Activated T-helper 2 cell treated with anti-CD3 and anti-CD28 coated beads, Interferon-gamma antibody, Interleukin-2, Interleukin-4, amounts not matched to agents 10 μg/mL and 5 μg/mL and 100 μg/mL, durations not matched to agents 14 hours and 24 hours and 36 hours (primary cell): ENCODE data around the gene DGCR8. TPM values are rescaled to one million over a fixed set of nuclear protein-coding genes. Genes with fewer than 3 reads are reported as not detected.

Experiments
- DNase-seq: peaks from one replicate; pipeline ENCODE4 v3.0.0; 2021; ENCODE audit warnings: low spot score
- H3K27ac Mint-ChIP-seq: one replicate; pipeline ENCODE4 v1.8.0; 2021; ENCODE audit warnings: mixed read lengths
- H3K27me3 Mint-ChIP-seq: one replicate; pipeline ENCODE4 v1.8.0; 2021; ENCODE audit warnings: low read depth, mixed read lengths
- H3K36me3 Mint-ChIP-seq: one replicate; pipeline ENCODE4 v1.8.0; 2021; ENCODE audit warnings: low read depth, mixed read lengths
- H3K4me1 Mint-ChIP-seq: one replicate; pipeline ENCODE4 v1.8.0; 2021; ENCODE audit warnings: low read depth, mixed read lengths
- H3K4me3 Mint-ChIP-seq: one replicate; pipeline ENCODE4 v1.8.0; 2021; ENCODE audit warnings: low read depth, mild to moderate bottlenecking, moderate library complexity, mixed read lengths
- H3K9me3 Mint-ChIP-seq: one replicate; pipeline ENCODE4 v1.8.0; 2021; ENCODE audit warnings: mixed read lengths
- intact Hi-C: fragments of 100-400 bp; cut with micrococcal nuclease; formaldehyde crosslinking; loops from one replicate; pipeline ENCODE4 v1.15.1; 2023
- total RNA-seq: library from RNA; stranded (reverse); gene quantifications from 2 replicates; pipeline ENCODE4 v1.2.3, GENCODE V29; 2022

DGCR8 gene
- total RNA-seq, 1 donor from 2014 or later: 66.4 TPM

GRCh38 chr22:20056161-20056560, 23.9 kb upstream of the DGCR8 start:
- H3K9me3 Mint-ChIP-seq: no peaks in the 10 kb centered on the region
- no peak for DNase-seq
- peaks cover 19% of the 10 kb centered on the region for H3K36me3 Mint-ChIP-seq
- H3K4me3 Mint-ChIP-seq: no peak overlapping the region
- intact Hi-C loops: no loop called here
- H3K4me1 Mint-ChIP-seq: peaks cover 10% of the 10 kb centered on the region
- H3K27me3 Mint-ChIP-seq: no peaks in the 10 kb centered on the region
- H3K27ac Mint-ChIP-seq: no peak overlapping the region

GRCh38 chr22:20056696-20057386, 23.2 kb upstream of the DGCR8 start:
- Mint-ChIP-seq H3K27ac (no peak overlapping the region), H3K4me1 (peaks cover 10% of the 10 kb centered on the region), H3K27me3 (no peaks in the 10 kb centered on the region), H3K36me3 (peaks cover 22% of the 10 kb centered on the region), H3K4me3 (no peak overlapping the region), H3K9me3 (no peaks in the 10 kb centered on the region)
- DNase-seq: no peak
- intact Hi-C loops: no loop called here

- peaks cover 10% of the 10 kb centered on the region for H3K4me1 Mint-ChIP-seq
- no peak for DNase-seq
- no peaks in the 10 kb centered on the region for H3K27me3 Mint-ChIP-seq
- H3K9me3 Mint-ChIP-seq: no peaks in the 10 kb centered on the region
- intact Hi-C loops: no loop called here
- H3K4me3 Mint-ChIP-seq: no peak overlapping the region
- H3K27ac Mint-ChIP-seq: no peak overlapping the region
- H3K36me3 Mint-ChIP-seq: peaks cover 21% of the 10 kb centered on the region
These were observed 22.3 kb upstream of the DGCR8 start for GRCh38 chr22:20057596-20058268.

GRCh38 chr22:20058989-20059770, 20.9 kb upstream of the DGCR8 start:
- no peaks in the 10 kb centered on the region for H3K9me3 Mint-ChIP-seq
- no peaks in the 10 kb centered on the region for H3K27me3 Mint-ChIP-seq
- H3K36me3 Mint-ChIP-seq: peaks cover 21% of the 10 kb centered on the region
- peaks cover 10% of the 10 kb centered on the region for H3K4me1 Mint-ChIP-seq
- DNase-seq: no peak
- no peak overlapping the region for H3K4me3 Mint-ChIP-seq
- intact Hi-C loops: no loop called here
- H3K27ac Mint-ChIP-seq: peak overlapping the region; percentile 31

- intact Hi-C loops: no loop called here
- no peak overlapping the region for H3K4me3 Mint-ChIP-seq
- DNase-seq: no peak
- no peak overlapping the region for H3K27ac Mint-ChIP-seq
- no peaks in the 10 kb centered on the region for H3K27me3 Mint-ChIP-seq
- peaks cover 21% of the 10 kb centered on the region for H3K36me3 Mint-ChIP-seq
- H3K4me1 Mint-ChIP-seq: peaks cover 10% of the 10 kb centered on the region
- H3K9me3 Mint-ChIP-seq: no peaks in the 10 kb centered on the region
These were observed 19.2 kb upstream of the DGCR8 start for GRCh38 chr22:20060700-20061480.

DNA sequence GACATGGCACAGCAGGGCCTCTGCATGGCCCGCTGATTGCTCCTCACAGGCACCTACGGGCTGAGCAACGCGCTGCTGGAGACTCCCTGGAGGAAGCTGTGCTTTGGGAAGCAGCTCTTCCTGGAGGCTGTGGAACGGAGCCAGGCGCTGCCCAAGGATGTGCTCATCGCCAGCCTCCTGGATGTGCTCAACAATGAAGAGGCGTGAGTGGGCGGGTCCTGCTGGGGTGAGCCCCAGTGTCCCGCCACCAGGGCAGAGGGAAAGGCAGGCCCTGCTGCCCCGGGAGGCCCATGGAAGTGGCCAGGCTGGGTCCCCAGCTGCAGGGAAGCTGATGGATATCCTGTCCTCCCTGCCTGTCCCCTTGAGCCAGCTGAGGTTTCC, 18.6 kb upstream of the DGCR8 start:
- Mint-ChIP-seq H3K36me3 (peaks cover 21% of the 10 kb centered on the region), H3K27me3 (no peaks in the 10 kb centered on the region), H3K9me3 (no peaks in the 10 kb centered on the region), H3K4me3 (no peak overlapping the region), H3K4me1 (peaks cover 10% of the 10 kb centered on the region), H3K27ac (no peak overlapping the region)
- no peak for DNase-seq
- intact Hi-C loops: no loop called here

- Mint-ChIP-seq H3K4me1 (peaks cover 10% of the 10 kb centered on the region), H3K27me3 (no peaks in the 10 kb centered on the region), H3K36me3 (peaks cover 21% of the 10 kb centered on the region), H3K9me3 (no peaks in the 10 kb centered on the region), H3K27ac (no peak overlapping the region), H3K4me3 (no peak overlapping the region)
- DNase-seq: no peak
- intact Hi-C loops: no loop called here
These were observed 17.8 kb upstream of the DGCR8 start for GRCh38 chr22:20062043-20062765.

- H3K27me3 Mint-ChIP-seq: no peaks in the 10 kb centered on the region
- peaks cover 19% of the 10 kb centered on the region for H3K36me3 Mint-ChIP-seq
- intact Hi-C loops: no loop called here
- no peak for DNase-seq
- no peak overlapping the region for H3K4me3 Mint-ChIP-seq
- H3K9me3 Mint-ChIP-seq: no peaks in the 10 kb centered on the region
- H3K4me1 Mint-ChIP-seq: peaks cover 10% of the 10 kb centered on the region
- H3K27ac Mint-ChIP-seq: no peak overlapping the region
These were observed 17.3 kb upstream of the DGCR8 start for GRCh38 chr22:20062766-20063083.

- no peak for DNase-seq
- H3K27me3 Mint-ChIP-seq: no peaks in the 10 kb centered on the region
- intact Hi-C loops: no loop called here
- H3K36me3 Mint-ChIP-seq: peaks cover 14% of the 10 kb centered on the region
- H3K9me3 Mint-ChIP-seq: no peaks in the 10 kb centered on the region
- no peak overlapping the region for H3K27ac Mint-ChIP-seq
- H3K4me1 Mint-ChIP-seq: peaks cover 10% of the 10 kb centered on the region
- H3K4me3 Mint-ChIP-seq: no peak overlapping the region
These were observed 16.5 kb upstream of the DGCR8 start for GRCh38 chr22:20063271-20064139.

- no peaks in the 10 kb centered on the region for H3K27me3 Mint-ChIP-seq
- H3K36me3 Mint-ChIP-seq: peaks cover 11% of the 10 kb centered on the region
- H3K4me3 Mint-ChIP-seq: no peak overlapping the region
- H3K9me3 Mint-ChIP-seq: no peaks in the 10 kb centered on the region
- no peak for DNase-seq
- no peak overlapping the region for H3K27ac Mint-ChIP-seq
- intact Hi-C loops: no loop called here
- peaks cover 5% of the 10 kb centered on the region for H3K4me1 Mint-ChIP-seq
These were observed 15.9 kb upstream of the DGCR8 start for GRCh38 chr22:20064140-20064480.

- peaks cover 11% of the 10 kb centered on the region for H3K36me3 Mint-ChIP-seq
- H3K4me1 Mint-ChIP-seq: no peaks in the 10 kb centered on the region
- no peaks in the 10 kb centered on the region for H3K9me3 Mint-ChIP-seq
- H3K4me3 Mint-ChIP-seq: no peak overlapping the region
- no peak overlapping the region for H3K27ac Mint-ChIP-seq
- no peak for DNase-seq
- intact Hi-C loops: no loop called here
- H3K27me3 Mint-ChIP-seq: no peaks in the 10 kb centered on the region
These were observed 15.3 kb upstream of the DGCR8 start for GRCh38 chr22:20064545-20065262.
